Midbrain (tissue), 1 donor: Measurements from ENCODE around the gene NBPF8.
"Not testable (repeated sequence)": the region's sequence is repeated elsewhere in the genome, so short reads cannot be mapped to it uniquely, and the experiment has no call there.

Experiments used
- DNase-seq: peaks from one replicate; lab custom pipeline; 2025; lab: John Stamatoyannopoulos, UW

Gene NBPF8, protein sequence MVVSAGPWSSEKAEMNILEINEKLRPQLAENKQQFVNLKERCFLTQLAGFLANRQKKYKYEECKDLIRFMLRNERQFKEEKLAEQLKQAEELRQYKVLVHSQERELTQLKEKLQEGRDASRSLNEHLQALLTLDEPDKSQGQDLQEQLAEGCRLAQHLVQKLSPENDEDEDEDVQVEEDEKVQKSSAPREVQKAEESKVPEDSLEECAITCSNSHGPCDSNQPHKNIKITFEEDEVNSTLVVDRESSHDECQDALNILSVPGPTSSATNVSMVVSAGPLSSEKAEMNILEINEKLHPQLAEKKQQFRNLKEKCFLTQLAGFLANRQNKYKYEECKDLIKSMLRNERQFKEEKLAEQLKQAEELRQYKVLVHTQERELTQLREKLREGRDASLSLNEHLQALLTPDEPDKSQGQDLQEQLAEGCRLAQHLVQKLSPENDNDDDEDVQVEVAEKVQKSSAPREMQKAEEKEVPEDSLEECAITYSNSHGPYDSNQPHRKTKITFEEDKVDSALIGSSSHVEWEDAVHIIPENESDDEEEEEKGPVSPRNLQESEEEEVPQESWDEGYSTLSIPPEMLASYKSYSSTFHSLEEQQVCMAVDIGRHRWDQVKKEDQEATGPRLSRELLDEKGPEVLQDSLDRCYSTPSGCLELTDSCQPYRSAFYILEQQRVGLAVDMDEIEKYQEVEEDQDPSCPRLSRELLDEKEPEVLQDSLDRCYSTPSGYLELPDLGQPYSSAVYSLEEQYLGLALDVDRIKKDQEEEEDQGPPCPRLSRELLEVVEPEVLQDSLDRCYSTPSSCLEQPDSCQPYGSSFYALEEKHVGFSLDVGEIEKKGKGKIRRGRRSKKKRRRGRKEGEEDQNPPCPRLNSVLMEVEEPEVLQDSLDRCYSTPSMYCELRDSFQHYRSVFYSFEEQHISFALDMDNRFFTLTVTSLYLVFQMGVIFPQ

GRCh38 chr1:120414911-120415480, at the start of gene NBPF8:
TSS of gene NBPF8 (plus strand) at chr1:120415035. CDS start at chr1:120436523, 21,488 bp downstream.
- peak; percentile 28 for DNase-seq

- not testable (repeated sequence) for DNase-seq
Measured at GRCh38 chr1:120367709-120368108, 47.1 kb upstream of the NBPF8 start.

DNA sequence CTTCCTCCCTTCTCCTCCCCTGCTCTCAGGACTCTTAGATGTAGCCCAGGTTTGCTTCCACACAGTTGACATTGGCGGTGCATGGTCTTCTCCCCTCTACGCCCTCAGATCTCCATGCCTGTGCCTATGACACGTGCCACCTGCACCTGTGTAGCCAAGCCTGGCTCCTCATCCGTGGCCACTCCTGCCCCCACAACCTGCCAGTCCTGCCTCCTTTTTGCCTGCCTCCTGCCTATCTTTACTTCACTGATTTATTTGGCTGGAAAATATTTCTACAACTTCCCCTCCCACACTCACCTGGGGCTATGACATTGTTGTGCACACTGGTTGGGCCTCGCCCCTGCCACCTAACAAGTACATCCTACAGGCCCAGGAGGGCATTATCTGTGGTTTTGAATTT, 28.2 kb upstream of the NBPF8 start:
- not testable (repeated sequence) for DNase-seq

- peak; percentile 2 for DNase-seq
Measured at GRCh38 chr1:120388597-120389126, 26.2 kb upstream of the NBPF8 start.

DNA sequence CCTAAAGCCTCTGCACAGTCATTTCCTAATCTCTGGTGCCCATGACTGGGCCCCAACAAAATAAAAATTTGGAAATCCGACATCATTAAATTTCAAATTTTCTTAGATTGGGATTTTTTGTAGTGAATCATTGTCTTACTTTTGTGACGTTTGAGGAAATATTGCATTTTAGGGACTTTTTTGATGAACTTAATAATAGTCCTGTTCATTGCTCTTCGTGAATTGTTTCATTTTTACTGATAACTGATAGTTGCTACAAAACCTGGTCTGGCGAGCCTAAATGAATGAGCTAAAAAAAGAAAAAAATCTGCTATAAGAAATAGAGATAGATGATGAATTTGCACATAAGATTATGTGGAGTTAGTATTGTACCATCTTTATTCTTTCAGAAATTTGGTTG, 23.5 kb upstream of the NBPF8 start:
- DNase-seq = not testable (repeated sequence)

- not testable (repeated sequence) for DNase-seq
Measured at GRCh38 chr1:120393316-120394232, 21.3 kb upstream of the NBPF8 start.

GRCh38 chr1:120405348-120405747, 9.5 kb upstream of the NBPF8 start:
- not testable (repeated sequence) for DNase-seq

DNA sequence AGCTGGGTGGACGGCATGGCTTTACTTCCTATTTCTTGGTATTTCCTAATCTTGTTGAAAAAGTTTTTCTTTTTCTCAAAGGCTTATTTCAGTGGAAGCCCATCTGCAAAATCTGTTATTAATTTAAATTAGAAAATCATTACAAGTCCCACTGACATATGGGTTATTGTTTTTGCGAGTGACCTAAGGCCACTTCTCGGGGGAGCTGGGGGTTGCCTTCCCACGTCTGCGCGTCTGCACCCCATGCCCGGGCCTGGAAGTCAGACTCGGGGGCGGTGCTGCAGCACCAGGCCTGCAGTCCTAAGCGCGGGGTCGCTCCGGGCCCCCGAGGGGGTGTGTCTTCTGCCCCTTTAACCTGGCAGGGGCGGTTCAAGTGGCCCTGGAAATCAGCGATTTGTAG, 384 bp upstream of the NBPF8 start:
- DNase-seq = not testable (repeated sequence)

DNA sequence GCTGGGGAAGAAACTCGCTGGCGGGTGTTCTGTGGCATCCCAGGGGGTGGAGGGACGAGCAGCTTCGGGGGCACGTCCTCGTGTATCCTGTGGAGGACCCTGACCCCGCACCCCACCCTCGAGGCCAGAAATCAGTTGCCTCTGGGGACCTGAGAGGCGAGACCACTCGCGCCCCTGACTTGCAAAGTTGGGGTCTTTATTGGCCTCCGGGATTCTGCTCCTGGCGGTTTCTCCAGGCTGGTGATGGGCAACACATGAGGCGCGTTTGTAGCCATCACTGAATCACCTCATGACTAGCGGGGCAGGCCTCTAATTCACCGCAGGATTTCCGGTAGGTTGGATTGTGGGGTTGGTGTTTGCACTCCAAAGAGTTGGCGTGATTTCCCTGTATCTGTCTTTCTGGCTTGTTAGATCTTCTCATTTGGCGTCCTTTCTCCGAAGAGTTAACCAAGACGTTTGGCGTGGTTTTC, 692 bp downstream of the NBPF8 start:
- DNase-seq = peak; percentile 0

- not testable (repeated sequence) for DNase-seq
Measured at GRCh38 chr1:120425063-120425462, 10.2 kb downstream of the NBPF8 start.

GRCh38 chr1:120431626-120432025, 16.8 kb downstream of the NBPF8 start:
- not testable (repeated sequence) for DNase-seq

- not testable (repeated sequence) for DNase-seq
Measured at GRCh38 chr1:120433831-120434230, 19.0 kb downstream of the NBPF8 start.

GRCh38 chr1:120449124-120449523, 34.3 kb downstream of the NBPF8 start:
- DNase-seq = not testable (repeated sequence)
